DND-41 (cell line): ENCODE measurements around the gene PEPD.

ENCODE experiments used
- ATAC-seq: fragments of 200-7000 bp; cut with Tn5 transposase; 3 replicates; pipeline ENCODE4 v1.9.1; 2021; ENCODE audit warnings: low read depth; ENCODE audit not compliant: insufficient read depth
- DNase-seq: peaks from one replicate; pipeline ENCODE4 v3.0.0-alpha.2; 2020
- H2AFZ ChIP-seq: 2 replicates; pipeline ENCODE4 v1.6.0; 2012; ENCODE audit warnings: low read depth, low read length
- H3K27ac ChIP-seq: 2 replicates; pipeline ENCODE4 v1.5.1; 2012; ENCODE audit warnings: low read length, inconsistent platforms
- H3K27me3 ChIP-seq: fragments of 200-600 bp; sonication (generic); 2 replicates; pipeline ENCODE4 v1.6.0; 2012; ENCODE audit warnings: low read length, mild to moderate bottlenecking, inconsistent platforms; ENCODE audit not compliant: insufficient read depth, poor library complexity
- H3K36me3 ChIP-seq: 2 replicates; pipeline ENCODE4 v1.5.1; 2012; ENCODE audit warnings: low read length, inconsistent platforms; ENCODE audit not compliant: insufficient read depth
- H3K4me1 ChIP-seq: 2 replicates; pipeline ENCODE4 v1.5.1; 2012; ENCODE audit warnings: mild to moderate bottlenecking, low read length; ENCODE audit not compliant: insufficient read depth
- H3K4me2 ChIP-seq: 2 replicates; pipeline ENCODE4 v1.6.0; 2012; ENCODE audit warnings: mild to moderate bottlenecking, moderate library complexity, low read length, inconsistent platforms; ENCODE audit not compliant: insufficient read depth
- H3K4me3 ChIP-seq, 2 experiments: fragments of 200-600 bp in 1 of 2; shearing (Covaris generic) in 1 of 2; 2 replicates each; pipeline ENCODE4 v1.5.1; 2012 to 2016; ENCODE audit warnings: inconsistent platforms in 2 of 2, low read length in 2 of 2, mild to moderate bottlenecking in 2 of 2, low read depth in 1 of 2, moderate library complexity in 1 of 2
- H3K79me2 ChIP-seq: 2 replicates; pipeline ENCODE4 v1.6.0; 2012; ENCODE audit warnings: low read length, inconsistent platforms; ENCODE audit not compliant: insufficient read depth
- H3K9ac ChIP-seq: 2 replicates; pipeline ENCODE4 v1.6.0; 2012; ENCODE audit warnings: low read depth, mild to moderate bottlenecking, inconsistent platforms, low read length, moderate library complexity
- H3K9me3 ChIP-seq: 2 replicates; pipeline ENCODE4 v1.5.1; 2012; ENCODE audit warnings: low read length, moderate library complexity, mild to moderate bottlenecking, inconsistent platforms; ENCODE audit not compliant: insufficient read depth, severe bottlenecking
- H4K20me1 ChIP-seq: 2 replicates; pipeline ENCODE4 v1.6.0; 2012; ENCODE audit warnings: low read length; ENCODE audit not compliant: insufficient read depth
- EZH2 ChIP-seq: IDR thresholded peaks from 3 replicates; pipeline ENCODE4 v1.6.1; 2012; ENCODE audit warnings: borderline replicate concordance, low read depth, mild to moderate bottlenecking, moderate library complexity, low read length, inconsistent platforms; ENCODE audit not compliant: severe bottlenecking
- TF ChIP-seq, protein P1 (sequence below): IDR thresholded peaks from 2 replicates; pipeline ENCODE4 v1.5.1; 2012; ENCODE audit warnings: borderline replicate concordance, low read length, moderate library complexity, mild to moderate bottlenecking; ENCODE audit not compliant: poor library complexity, severe bottlenecking; ENCODE audit errors: extremely low read depth

Gene PEPD

DNA sequence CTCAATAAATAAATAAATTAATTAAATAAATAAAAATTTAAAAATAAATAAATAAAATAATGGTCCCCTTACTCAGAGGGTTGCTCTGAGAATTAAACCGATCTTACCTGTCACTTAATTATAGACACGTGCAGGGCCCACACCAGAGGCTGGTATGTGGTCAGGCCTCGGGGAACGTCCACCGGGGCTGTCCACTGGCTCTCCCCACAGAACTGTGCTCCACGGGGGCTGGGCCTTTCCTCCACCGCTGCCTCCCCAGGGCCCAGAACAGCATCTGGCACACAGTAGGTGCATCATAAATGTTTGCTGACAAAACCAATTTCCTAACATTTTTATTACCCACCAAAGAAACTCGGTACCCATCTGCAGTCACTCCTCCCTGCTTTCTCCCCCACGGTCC is 78.9 kb downstream of the PEPD start:
- H3K9ac ChIP-seq, result no peak overlapping the region

DNA sequence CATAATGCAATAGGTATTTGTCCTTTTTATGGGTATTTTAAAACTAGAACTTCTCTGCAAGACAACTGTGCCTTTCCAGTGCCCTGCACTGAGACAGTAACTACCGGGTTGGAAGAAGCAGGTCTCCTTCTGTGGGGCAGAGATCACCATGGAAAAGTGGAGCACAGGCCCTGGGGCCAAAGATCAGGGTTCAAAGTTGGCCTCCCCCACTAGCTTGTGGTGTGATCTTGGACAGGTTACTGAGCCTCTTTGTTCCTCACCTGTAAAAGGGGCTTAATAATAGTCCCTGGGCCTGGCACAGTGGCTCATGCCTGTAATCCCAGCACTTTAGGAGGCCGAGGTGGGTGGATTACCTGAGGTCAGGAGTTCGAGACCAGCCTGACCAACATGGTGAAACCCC is 79.8 kb downstream of the PEPD start:
- Histone ChIP-seq H3K4me3 (no peak overlapping the region), H3K36me3 (0 out of 2 replicates have a peak, but pooled peaks cover 2% of the 10 kb centered on the region), H3K4me2 (no peak overlapping the region), H3K4me1 (no peaks in the 10 kb centered on the region), H2AFZ (no peak overlapping the region), H3K79me2 (no peaks in the 10 kb centered on the region), H4K20me1 (peaks cover 3% of the 10 kb centered on the region; the same call in 1 of the 2 replicates), H3K9me3 (no peaks in the 10 kb centered on the region), H3K27me3 (no peaks in the 10 kb centered on the region), H3K9ac (no peak overlapping the region), H3K27ac (no peak overlapping the region)
- ATAC-seq, result no peak
- DNase-seq, result no peak
- no peak for TF ChIP-seq EZH2
- TF ChIP-seq, protein P1, sequence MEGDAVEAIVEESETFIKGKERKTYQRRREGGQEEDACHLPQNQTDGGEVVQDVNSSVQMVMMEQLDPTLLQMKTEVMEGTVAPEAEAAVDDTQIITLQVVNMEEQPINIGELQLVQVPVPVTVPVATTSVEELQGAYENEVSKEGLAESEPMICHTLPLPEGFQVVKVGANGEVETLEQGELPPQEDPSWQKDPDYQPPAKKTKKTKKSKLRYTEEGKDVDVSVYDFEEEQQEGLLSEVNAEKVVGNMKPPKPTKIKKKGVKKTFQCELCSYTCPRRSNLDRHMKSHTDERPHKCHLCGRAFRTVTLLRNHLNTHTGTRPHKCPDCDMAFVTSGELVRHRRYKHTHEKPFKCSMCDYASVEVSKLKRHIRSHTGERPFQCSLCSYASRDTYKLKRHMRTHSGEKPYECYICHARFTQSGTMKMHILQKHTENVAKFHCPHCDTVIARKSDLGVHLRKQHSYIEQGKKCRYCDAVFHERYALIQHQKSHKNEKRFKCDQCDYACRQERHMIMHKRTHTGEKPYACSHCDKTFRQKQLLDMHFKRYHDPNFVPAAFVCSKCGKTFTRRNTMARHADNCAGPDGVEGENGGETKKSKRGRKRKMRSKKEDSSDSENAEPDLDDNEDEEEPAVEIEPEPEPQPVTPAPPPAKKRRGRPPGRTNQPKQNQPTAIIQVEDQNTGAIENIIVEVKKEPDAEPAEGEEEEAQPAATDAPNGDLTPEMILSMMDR, result no peak

More for the DNA sequence above, 78.9 kb downstream of the PEPD start:
- no peak for TF ChIP-seq EZH2
- TF ChIP-seq, protein P1, result no peak
- no peak overlapping the region for H2AFZ ChIP-seq
- peaks cover 3% of the 10 kb centered on the region; the same call in 1 of the 2 replicates for H4K20me1 ChIP-seq
- DNase-seq (no peak), ATAC-seq (no peak)
- no peaks in the 10 kb centered on the region for H3K9me3 ChIP-seq
- no peaks in the 10 kb centered on the region for H3K27me3 ChIP-seq
- H3K4me3 ChIP-seq, result no peak overlapping the region
- H3K4me1 ChIP-seq, result no peaks in the 10 kb centered on the region
- no peak overlapping the region for H3K27ac ChIP-seq
- H3K36me3 ChIP-seq, result 0 out of 2 replicates have a peak, but pooled peaks cover 2% of the 10 kb centered on the region
- no peaks in the 10 kb centered on the region for H3K79me2 ChIP-seq
- no peak overlapping the region for H3K4me2 ChIP-seq

DNA sequence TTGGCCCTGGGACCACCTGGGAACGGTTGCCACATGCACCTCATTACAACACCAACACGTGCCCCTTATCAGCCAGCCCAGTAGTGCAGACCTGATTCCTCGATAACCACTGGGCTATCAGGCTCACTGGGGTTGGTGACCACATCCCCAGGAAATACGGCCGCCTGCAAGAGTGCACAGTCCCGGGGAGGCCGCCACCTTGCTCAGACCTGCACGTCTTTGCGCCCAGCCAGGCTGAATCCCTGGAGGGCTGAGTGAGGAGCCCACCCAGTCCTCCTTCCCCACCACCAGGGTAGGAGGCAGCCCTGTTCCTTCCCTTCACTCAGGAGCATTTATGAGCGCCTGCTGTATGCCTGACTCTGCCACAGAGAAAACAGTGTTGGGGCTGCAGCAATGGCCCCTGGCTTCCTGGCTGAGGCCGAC is 80.3 kb downstream of the PEPD start:
- Histone ChIP-seq H3K79me2 (no peaks in the 10 kb centered on the region), H3K4me1 (no peaks in the 10 kb centered on the region), H2AFZ (no peak overlapping the region), H3K4me2 (no peak overlapping the region), H3K36me3 (0 out of 2 replicates have a peak, but pooled peaks cover 2% of the 10 kb centered on the region), H3K4me3 (no peak overlapping the region), H3K9me3 (no peaks in the 10 kb centered on the region), H4K20me1 (peaks cover 3% of the 10 kb centered on the region; the same call in 1 of the 2 replicates), H3K9ac (no peak overlapping the region), H3K27ac (no peak overlapping the region), H3K27me3 (no peaks in the 10 kb centered on the region)
- DNase-seq (no peak), ATAC-seq (no peak)
- TF ChIP-seq, protein P1, result no peak
- no peak for TF ChIP-seq EZH2

DNA sequence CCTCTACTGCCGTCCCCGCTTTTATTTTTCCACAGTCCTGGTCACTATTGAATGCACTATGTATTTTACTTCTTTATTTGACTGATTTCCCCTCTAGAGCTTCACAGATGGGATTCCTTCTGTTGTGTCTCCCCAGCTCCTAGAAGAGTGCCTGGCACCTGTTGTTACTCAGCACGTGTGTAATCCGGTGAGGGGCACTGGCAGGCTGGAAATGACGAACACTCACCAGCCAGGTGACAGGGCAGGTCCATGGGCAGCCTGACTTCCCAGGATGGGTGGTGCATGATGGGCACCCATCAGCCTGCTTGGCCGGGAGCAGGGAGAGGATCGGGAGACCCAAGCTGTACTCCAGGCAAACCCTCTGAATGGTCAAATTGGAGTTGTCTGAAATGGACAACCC is 80.9 kb downstream of the PEPD start:
- no peaks in the 10 kb centered on the region for H3K27me3 ChIP-seq
- H3K36me3 ChIP-seq, result 0 out of 2 replicates have a peak, but pooled peaks cover 2% of the 10 kb centered on the region
- H3K79me2 ChIP-seq, result no peaks in the 10 kb centered on the region
- H3K9ac ChIP-seq, result no peak overlapping the region
- H3K4me2 ChIP-seq, result no peak overlapping the region
- H2AFZ ChIP-seq, result no peak overlapping the region
- H3K4me1 ChIP-seq, result no peaks in the 10 kb centered on the region
- DNase-seq (no peak), ATAC-seq (no peak)
- no peaks in the 10 kb centered on the region for H3K9me3 ChIP-seq
- peaks cover 3% of the 10 kb centered on the region; the same call in 1 of the 2 replicates for H4K20me1 ChIP-seq
- no peak overlapping the region for H3K4me3 ChIP-seq
- no peak overlapping the region for H3K27ac ChIP-seq
- no peak for TF ChIP-seq EZH2
- TF ChIP-seq, protein P1, result no peak
